HepG2 (cell line): ENCODE data around the gene ZNF230. TPM values are rescaled to one million over a fixed set of nuclear protein-coding genes. Genes with fewer than 3 reads are reported as not detected.

Experiments
- ARHGAP35 ChIP-seq: sonication (generic); formaldehyde crosslinking; IDR thresholded peaks from 2 replicates; pipeline ENCODE4 v1.9.0; 2022; ENCODE audit warnings: mild to moderate bottlenecking, inconsistent platforms, moderate library complexity, missing genetic modification reagents, borderline replicate concordance
- ARNT ChIP-seq: fragments of 450-650 bp; IDR thresholded peaks from 2 replicates; pipeline ENCODE4 v1.6.1; 2017
- CEBPG ChIP-seq: IDR thresholded peaks from 2 replicates; pipeline ENCODE4 v1.6.1; 2016
- FOXA3 ChIP-seq: IDR thresholded peaks from 2 replicates; pipeline ENCODE4 v1.6.1; 2016; ENCODE audit warnings: missing genetic modification reagents, missing compliant biosample characterization
- HNF1B ChIP-seq: sonication (generic); formaldehyde crosslinking; IDR thresholded peaks from 2 replicates; pipeline ENCODE4 v1.5.1; 2020; ENCODE audit warnings: mild to moderate bottlenecking, moderate library complexity, missing genetic modification reagents
- KLF16 ChIP-seq, 2 experiments: sonication (generic) in 1 of 2; formaldehyde crosslinking in 1 of 2; IDR thresholded peaks; 2 replicates each; pipeline versions ENCODE4 v1.6.1 to v1.8.0; 2016 to 2023; ENCODE audit warnings: missing genetic modification reagents in 2 of 2, missing compliant biosample characterization in 1 of 2
- KLF6 ChIP-seq: IDR thresholded peaks from 2 replicates; pipeline ENCODE4 v1.8.0; 2016; ENCODE audit warnings: missing biosample characterization, missing genetic modification reagents
- MEIS1 ChIP-seq: sonication (generic); formaldehyde crosslinking; IDR thresholded peaks from 2 replicates; pipeline ENCODE4 v1.9.0; 2021; ENCODE audit warnings: mild to moderate bottlenecking, missing genetic modification reagents, moderate library complexity, borderline replicate concordance
- NCOA1 ChIP-seq: sonication (generic); formaldehyde crosslinking; IDR thresholded peaks from 2 replicates; pipeline ENCODE4 v1.9.0; 2021; ENCODE audit warnings: missing genetic modification reagents
- SETDB1 ChIP-seq: sonication (generic); formaldehyde crosslinking; IDR thresholded peaks from 2 replicates; pipeline ENCODE4 v1.5.1; 2020; ENCODE audit warnings: missing genetic modification reagents, mild to moderate bottlenecking, borderline replicate concordance
- TOE1 ChIP-seq: sonication (generic); formaldehyde crosslinking; IDR thresholded peaks from 2 replicates; pipeline ENCODE4 v1.4.0; 2020; ENCODE audit warnings: mild to moderate bottlenecking, missing genetic modification reagents
- U2AF2 ChIP-seq: fragments of 200-400 bp; formaldehyde crosslinking; IDR thresholded peaks from 2 replicates; pipeline ENCODE4 v1.6.1; 2017; ENCODE audit warnings: low read depth, mild to moderate bottlenecking, low read length
- ZEB1 ChIP-seq: IDR thresholded peaks from 2 replicates; pipeline ENCODE4 v1.6.1; 2012; ENCODE audit warnings: mild to moderate bottlenecking, low read depth, inconsistent platforms; ENCODE audit not compliant: insufficient replicate concordance
- ZNF10 ChIP-seq: sonication (generic); formaldehyde crosslinking; IDR thresholded peaks from 2 replicates; pipeline ENCODE4 v1.4.0; 2020; ENCODE audit warnings: mild to moderate bottlenecking, low read depth, missing genetic modification reagents, borderline replicate concordance
- ZNF609 ChIP-seq: sonication (generic); formaldehyde crosslinking; IDR thresholded peaks from 2 replicates; pipeline ENCODE4 v1.4.0; 2020; ENCODE audit warnings: mild to moderate bottlenecking, missing genetic modification reagents, borderline replicate concordance
- ZNF652 ChIP-seq: IDR thresholded peaks from 2 replicates; pipeline ENCODE4 v1.6.1; 2016; ENCODE audit warnings: low read depth, borderline replicate concordance
- ZNF75D ChIP-seq: sonication (generic); formaldehyde crosslinking; IDR thresholded peaks from 2 replicates; pipeline ENCODE4 v1.8.1; 2023; ENCODE audit warnings: missing genetic modification reagents, mild to moderate bottlenecking, borderline replicate concordance
- ZNF788 ChIP-seq: sonication (generic); formaldehyde crosslinking; IDR thresholded peaks from 2 replicates; pipeline ENCODE4 v1.5.0; 2020; ENCODE audit warnings: mild to moderate bottlenecking, missing genetic modification reagents, borderline replicate concordance
- ZNF850 ChIP-seq: sonication (generic); formaldehyde crosslinking; conservative IDR thresholded peaks from 2 replicates; pipeline ENCODE4 v1.9.0; 2021; ENCODE audit warnings: mild to moderate bottlenecking, missing genetic modification reagents
- polyA plus RNA-seq, 8 experiments: library from polyadenylated mRNA; depleted of rRNA in 3 of 8; stranded (reverse) in 7 of 8; unstranded in 1 of 8; fragments of >200 nt; fragmentation: Illumina TruSeq in 4 of 8; extraction: Trizol in 4 of 8; gene quantifications; 2 replicates each; pipeline versions ENCODE4 v1.2.1 to v1.2.3, GENCODE V29; 2011 to 2016; ENCODE audit warnings: low read depth in 4 of 8, missing spikeins in 1 of 8, mixed read lengths in 1 of 8; ENCODE audit not compliant: insufficient read depth in 1 of 8
- total RNA-seq, 5 experiments: library from RNA; depleted of rRNA; stranded (reverse); fragments of >200 nt; fragmentation: Illumina TruSeq; extraction: Trizol; gene quantifications; 2 replicates each; pipeline ENCODE4 v1.2.3, GENCODE V29; 2016; ENCODE audit warnings: low read depth in 1 of 5
- TF ChIP-seq, protein P1 (sequence below): sonication (generic); formaldehyde crosslinking; IDR thresholded peaks from 2 replicates; pipeline ENCODE4 v1.5.0; 2020; ENCODE audit warnings: mild to moderate bottlenecking, missing genetic modification reagents
- TF ChIP-seq, protein P2 (sequence below): sonication (generic); formaldehyde crosslinking; IDR thresholded peaks from 2 replicates; pipeline ENCODE4 v1.5.0; 2020; ENCODE audit warnings: missing genetic modification reagents

The ZNF230 gene
- total and polyA plus RNA-seq, 2 of the 13 experiments (the other 11 are each of a cell fraction or from before 2014, with no cell fraction given), result 2.4 to 5.5 TPM

DNA sequence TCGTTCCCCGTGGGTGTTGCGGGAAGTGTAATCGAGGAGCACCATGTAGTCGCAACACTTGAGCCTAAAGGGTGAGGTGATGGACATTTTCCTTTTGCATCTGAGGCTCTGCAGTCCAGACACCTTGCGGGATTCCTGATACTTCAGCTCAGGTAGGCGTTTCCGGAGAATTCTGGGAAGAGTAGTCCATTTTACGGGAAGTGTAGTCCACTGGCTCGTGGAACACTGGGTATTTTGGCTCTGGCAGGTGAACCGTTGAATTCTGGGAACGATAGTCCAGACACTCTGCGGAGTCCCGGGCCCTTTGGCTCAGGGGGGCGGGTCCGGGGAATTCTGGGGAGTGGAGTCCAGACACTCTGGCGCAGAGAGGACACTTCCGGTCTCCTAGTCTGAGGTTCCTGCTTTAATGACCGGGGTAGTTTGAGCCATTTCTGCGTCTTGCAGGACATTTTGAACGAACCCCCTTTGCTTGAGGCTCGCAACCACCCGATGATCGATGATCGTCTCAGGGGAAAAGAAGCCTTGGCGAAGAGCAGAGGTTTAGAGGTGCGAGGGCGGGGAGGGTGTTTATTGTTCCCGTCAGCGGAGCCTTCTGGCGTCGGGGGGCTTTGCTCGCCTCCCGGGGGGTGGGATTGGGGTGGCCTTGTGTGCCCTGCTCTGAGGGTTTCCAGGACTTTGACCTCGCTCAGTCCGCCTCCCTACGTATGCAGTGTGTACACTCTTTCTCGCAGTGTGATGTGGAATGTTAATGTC is 49.1 kb downstream of the ZNF230 start, which contains the start of gene ZNF223 (continued):
- TF ChIP-seq SETDB1 (no peak), KLF6 (CRISPR knock-in tag) (peak; percentile 23; the same call in 1 of the 2 replicates), NCOA1 (no peak), MEIS1 (CRISPR knock-in tag) (no peak), TOE1 (no peak), FOXA3 (peak; percentile 53), ARNT (no peak), ZNF609 (CRISPR knock-in tag) (no peak), ZNF652 (CRISPR knock-in tag) (no peak), U2AF2 (no peak), ZNF10 (CRISPR knock-in tag) (no peak), ZEB1 (peak; percentile 96), KLF16 (CRISPR knock-in tag; IDR thresholded peaks at IDR 0.05) (peak in 1 of 2 experiments; percentile 82; a peak in 1 of 4 replicates), ZNF850 (CRISPR knock-in tag) (no peak), HNF1B (CRISPR knock-in tag) (peak; percentile 60), ZNF75D (CRISPR knock-in tag) (no peak), CEBPG (no peak; the same call in 1 of the 2 replicates), ZNF788 (CRISPR knock-in tag) (no peak), ARHGAP35 (CRISPR knock-in tag) (no peak)
- TF ChIP-seq, protein P1, sequence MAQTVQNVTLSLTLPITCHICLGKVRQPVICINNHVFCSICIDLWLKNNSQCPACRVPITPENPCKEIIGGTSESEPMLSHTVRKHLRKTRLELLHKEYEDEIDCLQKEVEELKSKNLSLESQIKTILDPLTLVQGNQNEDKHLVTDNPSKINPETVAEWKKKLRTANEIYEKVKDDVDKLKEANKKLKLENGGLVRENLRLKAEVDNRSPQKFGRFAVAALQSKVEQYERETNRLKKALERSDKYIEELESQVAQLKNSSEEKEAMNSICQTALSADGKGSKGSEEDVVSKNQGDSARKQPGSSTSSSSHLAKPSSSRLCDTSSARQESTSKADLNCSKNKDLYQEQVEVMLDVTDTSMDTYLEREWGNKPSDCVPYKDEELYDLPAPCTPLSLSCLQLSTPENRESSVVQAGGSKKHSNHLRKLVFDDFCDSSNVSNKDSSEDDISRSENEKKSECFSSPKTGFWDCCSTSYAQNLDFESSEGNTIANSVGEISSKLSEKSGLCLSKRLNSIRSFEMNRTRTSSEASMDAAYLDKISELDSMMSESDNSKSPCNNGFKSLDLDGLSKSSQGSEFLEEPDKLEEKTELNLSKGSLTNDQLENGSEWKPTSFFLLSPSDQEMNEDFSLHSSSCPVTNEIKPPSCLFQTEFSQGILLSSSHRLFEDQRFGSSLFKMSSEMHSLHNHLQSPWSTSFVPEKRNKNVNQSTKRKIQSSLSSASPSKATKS, result no peak
- TF ChIP-seq, protein P2, sequence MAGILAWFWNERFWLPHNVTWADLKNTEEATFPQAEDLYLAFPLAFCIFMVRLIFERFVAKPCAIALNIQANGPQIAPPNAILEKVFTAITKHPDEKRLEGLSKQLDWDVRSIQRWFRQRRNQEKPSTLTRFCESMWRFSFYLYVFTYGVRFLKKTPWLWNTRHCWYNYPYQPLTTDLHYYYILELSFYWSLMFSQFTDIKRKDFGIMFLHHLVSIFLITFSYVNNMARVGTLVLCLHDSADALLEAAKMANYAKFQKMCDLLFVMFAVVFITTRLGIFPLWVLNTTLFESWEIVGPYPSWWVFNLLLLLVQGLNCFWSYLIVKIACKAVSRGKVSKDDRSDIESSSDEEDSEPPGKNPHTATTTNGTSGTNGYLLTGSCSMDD (CRISPR knock-in tag), result no peak
